Central memory CD4-positive, alpha-beta T cell (primary cell): ENCODE measurements around the gene DEFB126.
"Not testable (repeated sequence)": the region's sequence is repeated elsewhere in the genome, so short reads cannot be mapped to it uniquely, and the experiment has no call there.

Experiments used
- DNase-seq: peaks from one replicate; pipeline ENCODE4 v3.0.0; 2022
- total RNA-seq, 3 experiments: gene quantifications; one replicate each; lab custom pipeline; 2026; lab: John Stamatoyannopoulos, UW

Gene DEFB126
- total RNA-seq: 0 reads per million in 3 experiments

GRCh38 chr20:142290-142689, at the start of gene DEFB126:
TSS of gene DEFB126 (plus strand) at chr20:142590. CDS start at chr20:142629, 39 bp downstream.
- DNase-seq: no peak

GRCh38 chr20:93641-94040, 48.7 kb upstream of the DEFB126 start:
- no peak for DNase-seq

GRCh38 chr20:95215-95614, 47.2 kb upstream of the DEFB126 start:
- DNase-seq: no peak

GRCh38 chr20:97691-98090, 44.7 kb upstream of the DEFB126 start:
- not testable (repeated sequence) for DNase-seq

- DNase-seq: no peak
These were observed 40.4 kb upstream of the DEFB126 start for GRCh38 chr20:101975-102374.

GRCh38 chr20:103456-103855, 38.9 kb upstream of the DEFB126 start:
- no peak for DNase-seq

GRCh38 chr20:112396-112795, 30.0 kb upstream of the DEFB126 start:
- DNase-seq: no peak

- DNase-seq: no peak
These were observed 24.9 kb upstream of the DEFB126 start for GRCh38 chr20:117518-117917.

GRCh38 chr20:129786-130323, 12.5 kb upstream of the DEFB126 start:
- not testable (repeated sequence) for DNase-seq

GRCh38 chr20:137668-138490, 4.5 kb upstream of the DEFB126 start:
- no peak for DNase-seq

- DNase-seq: no peak
These were observed 3.5 kb downstream of the DEFB126 start for GRCh38 chr20:145877-146276.

- no peak for DNase-seq
These were observed 9.7 kb downstream of the DEFB126 start for GRCh38 chr20:152131-152530.

- no peak for DNase-seq
These were observed 14.8 kb downstream of the DEFB126 start, which contains the start of gene DEFB127 for GRCh38 chr20:157154-157553. TSS of gene DEFB127 (plus strand) at chr20:157454. CDS start at chr20:157545, 91 bp downstream.

- no peak for DNase-seq
These were observed 22.2 kb downstream of the DEFB126 start for GRCh38 chr20:164618-165017.

GRCh38 chr20:168876-169275, 26.5 kb downstream of the DEFB126 start:
- no peak for DNase-seq

GRCh38 chr20:184288-184687, 41.9 kb downstream of the DEFB126 start:
- DNase-seq: no peak

GRCh38 chr20:187733-188132, 45.3 kb downstream of the DEFB126 start:
- no peak for DNase-seq

GRCh38 chr20:189611-190010, 47.2 kb downstream of the DEFB126 start, which contains the start of gene DEFB128:
TSS of gene DEFB128 (minus strand) at chr20:189711. CDS start at chr20:189623, 88 bp downstream.
- no peak for DNase-seq
